GM21786 (cell line): ENCODE data around the gene IGFL4.
"Not testable (repeated sequence)": the region's sequence is repeated elsewhere in the genome, so short reads cannot be mapped to it uniquely, and the experiment has no call there.

ENCODE experiments used
- ATAC-seq: cut with Tn5 transposase; IDR thresholded peaks from one replicate; pipeline ENCODE4 v1.9.1; 2021; ENCODE audit not compliant: unreplicated experiment

The IGFL4 gene

GRCh38 chr19:46040952-46041500, at the start of gene IGFL4:
Gene IGFL4, minus strand, starts transcription at chr19:46041002. Its CDS starts 40 bp downstream, at chr19:46040962.
- ATAC-seq: no peak

- no peak for ATAC-seq
Observed at GRCh38 chr19:46090444-46090843, 49.6 kb upstream of the IGFL4 start.

- no peak for ATAC-seq
Observed at GRCh38 chr19:46089432-46089831, 48.6 kb upstream of the IGFL4 start.

- no peak for ATAC-seq
Observed at GRCh38 chr19:46088101-46088500, 47.3 kb upstream of the IGFL4 start.

- ATAC-seq: no peak
Observed at GRCh38 chr19:46085888-46086287, 45.1 kb upstream of the IGFL4 start.

GRCh38 chr19:46082728-46083050, 41.9 kb upstream of the IGFL4 start:
- ATAC-seq: no peak

- no peak for ATAC-seq
Observed at GRCh38 chr19:46081928-46082727, 41.3 kb upstream of the IGFL4 start.

- no peak for ATAC-seq
Observed at GRCh38 chr19:46080561-46080960, 39.8 kb upstream of the IGFL4 start.

- no peak for ATAC-seq
Observed at GRCh38 chr19:46079576-46079975, 38.8 kb upstream of the IGFL4 start.

GRCh38 chr19:46078573-46079332, 38.0 kb upstream of the IGFL4 start:
- ATAC-seq: not testable (repeated sequence)

- no peak for ATAC-seq
Observed at GRCh38 chr19:46077815-46078167, 37.0 kb upstream of the IGFL4 start.

- no peak for ATAC-seq
Observed at GRCh38 chr19:46076951-46077814, 36.4 kb upstream of the IGFL4 start.

GRCh38 chr19:46076031-46076880, 35.5 kb upstream of the IGFL4 start:
- no peak for ATAC-seq

- ATAC-seq: no peak
Observed at GRCh38 chr19:46073268-46073922, 32.6 kb upstream of the IGFL4 start.

GRCh38 chr19:46069806-46070341, 29.1 kb upstream of the IGFL4 start:
- ATAC-seq: no peak

- ATAC-seq: no peak
Observed at GRCh38 chr19:46068345-46069258, 27.8 kb upstream of the IGFL4 start.

GRCh38 chr19:46067691-46068090, 26.9 kb upstream of the IGFL4 start:
- no peak for ATAC-seq

- ATAC-seq: no peak
Observed at GRCh38 chr19:46066471-46066870, 25.7 kb upstream of the IGFL4 start.
